ENCODE measurements around the gene NBAS.
"Not testable (repeated sequence)": the region's sequence is repeated elsewhere in the genome, so short reads cannot be mapped to it uniquely, and the experiment has no call there.

Gene NBAS

DNA sequence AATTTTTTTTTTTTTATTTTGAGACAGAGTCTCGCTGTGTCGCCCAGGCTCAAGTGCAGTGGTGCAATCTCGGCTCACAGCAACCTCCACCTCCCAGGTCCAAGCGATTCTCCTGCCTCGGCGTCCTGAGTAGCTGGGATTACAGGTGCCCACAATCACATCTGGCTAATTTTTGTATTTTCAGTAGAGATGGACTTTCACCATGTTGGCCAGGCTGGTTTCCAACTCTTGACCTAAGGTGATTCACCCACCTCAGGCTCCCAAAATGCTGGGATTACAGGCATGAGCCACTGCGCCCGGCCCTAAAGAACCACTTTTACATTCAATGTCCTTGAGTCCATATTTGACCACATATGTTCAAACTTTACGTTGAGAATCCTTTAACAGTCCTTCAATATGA lies 156.6 kb downstream of the NBAS start:
- not testable (repeated sequence) for DNase-seq

DNA sequence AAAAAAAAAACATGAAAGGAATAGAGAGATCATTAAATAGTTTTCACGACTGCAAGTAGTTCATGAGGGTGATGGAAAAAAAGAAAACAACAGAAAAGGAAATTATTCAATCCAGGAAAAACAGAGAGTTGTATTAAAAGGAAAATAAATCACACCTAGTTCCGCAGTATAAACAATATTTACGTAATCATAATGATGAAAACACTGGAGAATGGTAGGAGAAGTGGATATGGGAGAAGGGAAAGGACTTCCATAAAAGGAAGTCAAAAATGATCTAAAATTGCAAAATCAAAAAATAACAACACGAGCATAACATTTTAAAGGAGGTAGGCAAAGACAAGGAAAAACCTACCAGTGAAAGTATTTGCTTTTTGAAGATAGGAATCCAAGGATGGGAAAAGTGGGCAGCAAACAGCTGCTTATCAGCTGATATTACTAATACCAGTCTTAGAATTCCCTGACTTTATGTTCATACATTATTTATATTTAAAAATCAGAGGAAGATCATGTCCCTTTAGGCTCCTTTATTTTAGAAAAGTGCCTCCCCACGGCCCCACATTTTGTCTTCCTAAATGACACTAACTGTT lies 160.8 kb downstream of the NBAS start:
- no peak for DNase-seq

DNA sequence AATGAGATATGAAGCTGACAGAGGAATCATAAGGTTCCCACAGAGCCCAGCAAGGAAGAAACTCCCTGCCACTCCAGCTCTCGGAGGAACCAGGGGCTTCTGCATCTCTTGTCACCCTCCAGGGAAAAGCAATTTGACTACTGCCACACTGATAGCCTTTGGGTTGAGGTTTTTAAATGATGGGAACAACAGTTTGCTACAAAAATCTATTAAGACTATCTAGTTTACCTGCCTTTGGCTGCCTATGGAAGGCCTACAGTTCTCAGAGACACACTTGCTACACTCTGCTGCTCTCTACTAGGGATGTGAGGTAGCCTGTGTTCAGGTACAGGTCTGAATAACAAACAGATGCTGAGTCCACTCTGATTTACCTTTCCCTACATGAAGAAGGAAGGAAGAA lies 161.9 kb downstream of the NBAS start:
- DNase-seq: no peak

DNA sequence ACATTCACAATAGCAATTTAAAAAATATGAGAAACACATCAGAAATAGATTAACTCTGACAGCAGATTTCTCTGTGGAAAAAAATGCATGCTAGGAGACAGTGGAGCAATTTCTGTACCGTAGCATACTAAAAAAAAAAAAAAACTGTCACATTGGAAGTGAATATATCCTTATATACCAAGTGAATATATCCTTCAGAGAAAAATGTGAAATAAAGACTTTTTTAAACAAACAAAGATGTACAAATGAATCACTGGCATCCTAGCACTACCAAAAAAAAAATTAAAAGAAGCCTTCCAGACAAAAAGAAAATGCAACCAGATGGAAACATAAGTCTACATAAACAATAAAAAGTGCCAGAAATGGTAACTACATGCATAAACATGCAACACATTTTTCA lies 169.4 kb downstream of the NBAS start:
- no peak for DNase-seq

DNA sequence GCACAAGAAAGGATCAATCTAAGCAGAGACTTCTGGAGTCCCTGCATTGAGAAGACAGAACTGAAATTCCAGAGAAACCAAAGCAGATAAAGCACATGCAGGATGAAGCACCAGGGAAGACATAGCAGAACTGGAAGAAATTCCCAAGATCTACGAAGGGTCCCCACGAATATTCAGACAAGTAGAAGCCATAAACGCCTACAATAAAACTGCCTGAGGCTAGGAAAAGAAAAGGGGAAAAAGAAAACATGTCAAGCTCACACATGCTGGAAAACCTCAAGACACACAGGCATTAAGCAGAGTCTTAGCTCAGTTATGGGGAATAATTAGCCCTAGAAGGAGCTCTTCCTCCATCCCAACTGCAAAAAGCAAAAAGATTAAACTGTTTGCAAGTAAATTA lies 171.2 kb downstream of the NBAS start:
- DNase-seq: no peak

DNA sequence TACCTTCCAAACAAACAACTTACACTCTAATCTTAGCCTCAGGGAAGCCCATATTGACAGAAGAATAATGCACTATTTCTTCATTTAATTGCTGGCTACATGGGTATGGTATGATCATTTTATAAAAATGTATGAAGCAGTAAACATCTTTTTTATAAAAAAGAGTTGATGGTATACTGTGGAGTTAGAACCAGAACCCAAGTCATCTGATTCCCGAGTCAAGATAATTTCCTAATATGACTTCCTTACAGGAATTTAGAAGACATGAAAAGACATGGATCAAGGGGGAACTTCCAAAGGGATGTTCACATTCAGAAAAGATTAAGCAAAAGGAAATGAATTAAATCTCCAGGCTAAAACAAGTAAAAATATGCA lies 171.8 kb downstream of the NBAS start:
- no peak for DNase-seq

DNA sequence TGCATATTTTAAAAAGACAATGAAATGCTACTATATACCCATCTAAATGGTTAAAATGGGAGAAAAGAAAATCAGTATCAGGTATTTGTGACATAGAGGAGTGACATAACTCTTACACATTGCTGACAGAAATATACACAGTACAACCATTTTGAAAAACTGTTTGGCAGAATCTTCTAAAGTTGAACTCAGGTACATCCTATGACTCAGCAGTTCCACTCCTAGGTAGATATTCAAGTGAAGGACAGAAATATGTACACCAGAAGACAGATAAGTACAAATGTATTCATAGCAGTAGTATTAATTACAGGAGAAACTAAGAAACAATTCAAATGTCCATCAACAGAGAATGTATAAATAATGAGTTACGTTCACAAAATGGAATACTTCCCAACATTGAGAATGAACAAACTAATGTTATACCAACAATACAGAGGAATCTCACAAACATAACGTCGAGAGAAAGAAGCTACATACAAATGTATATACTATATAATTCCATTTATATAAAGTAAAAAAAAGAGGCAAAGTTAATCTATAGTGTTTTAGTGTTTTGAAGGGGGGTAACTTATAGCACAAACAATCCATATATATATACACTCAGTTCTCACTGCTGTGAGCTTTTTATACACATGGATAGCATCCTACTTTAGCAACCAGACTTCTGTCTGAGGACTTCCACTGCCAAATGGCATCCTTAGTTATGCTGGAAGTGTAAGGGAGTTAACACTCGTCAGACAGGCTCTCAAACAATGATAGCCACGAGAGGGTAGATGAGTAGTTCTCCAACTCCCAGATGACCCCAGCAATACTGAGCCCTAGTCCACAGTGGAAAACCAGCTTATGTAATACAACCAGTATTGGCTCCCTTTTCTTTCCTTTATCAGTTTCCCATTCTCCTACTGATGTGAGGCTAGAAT lies 172.5 kb downstream of the NBAS start:
- DNase-seq: no peak

DNA sequence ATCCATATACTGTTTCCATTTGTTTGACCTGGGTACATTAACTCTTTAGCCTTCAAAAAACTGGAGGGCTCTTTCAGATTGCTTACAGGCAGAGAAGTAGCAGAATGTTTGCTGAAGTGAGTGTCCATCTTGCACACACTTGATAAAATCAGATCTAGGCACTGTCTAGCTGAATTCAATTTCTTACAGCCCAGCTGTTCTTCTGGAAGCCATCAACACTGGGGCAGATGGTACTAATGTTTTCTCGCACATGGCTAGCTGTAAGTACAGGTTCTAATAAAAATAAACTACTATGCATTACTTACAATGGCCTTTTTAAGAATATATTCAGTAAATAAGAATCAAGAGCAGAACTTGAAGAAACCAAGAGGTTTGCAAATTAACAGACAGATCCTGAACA lies 175.9 kb downstream of the NBAS start:
- no peak for DNase-seq

DNA sequence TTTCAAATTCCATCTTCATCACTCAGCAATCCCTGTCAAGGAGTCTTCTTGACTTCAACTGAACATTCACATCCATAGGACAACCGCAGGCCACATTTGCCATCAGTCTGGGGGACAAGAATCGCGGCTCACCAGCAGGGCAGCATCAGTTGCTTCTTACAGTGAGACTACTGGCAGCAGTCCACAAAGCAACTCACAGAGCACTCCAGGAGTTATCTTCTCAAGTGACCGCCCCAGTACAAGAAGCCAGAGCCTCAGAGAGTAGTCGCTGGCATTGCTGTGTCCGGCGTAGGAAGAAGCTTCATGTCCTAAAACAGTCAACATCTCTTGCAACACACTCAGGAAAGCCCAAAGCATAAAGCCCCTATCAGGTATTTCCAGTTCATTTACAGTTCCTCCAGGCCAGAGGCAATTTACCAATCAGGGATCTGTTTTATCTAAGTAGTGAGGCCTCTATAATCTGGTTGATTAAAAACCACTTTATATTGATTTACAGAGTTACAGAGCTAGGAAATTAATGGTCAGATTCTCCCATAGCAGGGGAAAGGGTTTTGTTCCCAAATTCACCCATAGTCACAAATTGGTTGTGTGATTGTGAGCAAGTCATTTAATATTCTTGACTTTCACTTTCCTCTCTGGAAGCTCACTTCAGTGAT lies 177.3 kb downstream of the NBAS start:
- no peak for DNase-seq

DNA sequence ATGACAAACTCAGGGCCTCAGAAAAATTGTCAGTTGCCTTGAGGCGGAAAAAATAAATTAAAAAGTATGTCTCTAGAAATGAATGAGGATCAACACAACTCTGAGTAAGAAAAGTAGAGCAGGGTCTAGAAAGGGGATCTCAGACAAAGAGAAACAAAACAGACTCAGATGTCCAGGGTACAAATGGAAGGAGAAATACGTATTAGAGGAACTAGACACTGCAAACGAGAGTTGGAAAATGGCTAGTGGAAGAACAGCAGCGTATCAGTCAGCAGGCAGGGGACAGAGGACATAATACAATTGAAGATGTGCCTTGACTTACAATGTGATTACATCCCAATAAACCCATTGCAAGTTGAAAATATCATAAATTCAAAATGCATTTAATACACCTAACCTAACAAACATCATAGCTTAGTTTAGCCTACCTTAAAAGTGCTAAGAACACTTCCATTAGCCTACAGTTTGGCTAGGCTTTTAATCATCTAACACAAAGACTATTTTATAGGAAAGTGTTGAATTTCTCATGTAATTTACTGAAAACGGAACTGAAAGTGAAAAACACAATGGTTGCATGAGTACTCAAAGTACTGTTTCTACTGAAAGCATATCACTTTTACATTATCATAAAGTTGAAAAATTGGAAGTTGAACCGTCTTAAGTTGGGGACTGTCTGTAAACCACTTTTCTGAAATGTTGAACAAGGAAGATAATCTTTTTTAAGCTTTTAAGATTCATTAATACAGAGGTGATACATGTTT lies 182.8 kb downstream of the NBAS start:
- DNase-seq: no peak

DNA sequence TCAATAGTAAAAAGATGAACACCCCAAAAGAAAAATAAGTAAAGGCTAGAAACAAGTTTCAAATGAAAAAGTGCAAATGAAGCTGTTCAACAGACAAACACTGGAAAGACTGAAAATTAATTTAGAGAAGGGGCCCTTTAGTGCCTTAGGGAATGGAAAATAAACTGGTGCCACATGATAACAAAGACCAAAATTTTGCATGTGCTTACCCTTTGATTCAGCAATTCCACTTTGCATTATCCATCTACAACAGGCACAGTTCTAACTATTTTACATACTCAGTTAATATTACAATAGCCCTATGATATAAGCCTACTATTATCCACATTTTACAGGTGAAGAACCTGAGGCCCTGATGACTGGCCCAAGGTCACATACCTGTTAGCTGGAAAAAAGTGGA lies 183.9 kb downstream of the NBAS start:
- DNase-seq: no peak

DNA sequence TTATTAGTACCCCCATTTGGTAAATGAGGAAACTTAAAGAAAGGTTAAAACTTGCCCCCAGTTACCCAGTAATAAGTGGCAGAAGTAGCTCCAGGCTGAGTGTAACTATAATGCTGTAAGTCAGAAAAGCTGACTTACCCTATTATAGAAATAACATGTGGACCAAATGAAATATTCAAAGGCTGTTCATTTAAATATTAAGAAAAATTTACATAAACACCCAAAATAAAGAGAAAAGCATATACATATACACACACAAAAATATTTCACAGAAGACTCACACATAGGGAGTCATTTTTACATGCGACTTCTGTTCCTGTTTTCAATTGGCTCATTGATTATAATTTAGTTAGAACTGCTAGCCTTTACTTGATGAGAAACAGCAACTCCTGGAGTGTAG lies 189.1 kb downstream of the NBAS start:
- no peak for DNase-seq

DNA sequence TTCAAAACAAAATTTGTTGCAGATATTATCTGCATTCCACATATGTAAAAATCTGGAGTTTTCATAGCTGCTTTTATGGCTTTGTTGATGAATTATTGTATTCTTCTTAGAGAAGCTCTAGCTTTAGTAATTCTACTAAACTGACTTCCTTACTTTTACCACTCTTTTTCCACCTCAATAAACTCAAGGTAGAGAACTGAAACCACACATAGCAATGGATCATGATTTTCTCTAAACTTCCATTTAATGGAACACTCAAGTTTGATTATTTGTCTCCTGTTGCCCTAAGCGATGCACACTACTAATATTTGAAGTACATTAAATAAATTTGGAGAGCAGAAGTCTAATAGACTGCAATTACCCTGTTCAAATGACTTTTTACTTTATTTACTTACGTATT lies 192.0 kb downstream of the NBAS start:
- DNase-seq: no peak

DNA sequence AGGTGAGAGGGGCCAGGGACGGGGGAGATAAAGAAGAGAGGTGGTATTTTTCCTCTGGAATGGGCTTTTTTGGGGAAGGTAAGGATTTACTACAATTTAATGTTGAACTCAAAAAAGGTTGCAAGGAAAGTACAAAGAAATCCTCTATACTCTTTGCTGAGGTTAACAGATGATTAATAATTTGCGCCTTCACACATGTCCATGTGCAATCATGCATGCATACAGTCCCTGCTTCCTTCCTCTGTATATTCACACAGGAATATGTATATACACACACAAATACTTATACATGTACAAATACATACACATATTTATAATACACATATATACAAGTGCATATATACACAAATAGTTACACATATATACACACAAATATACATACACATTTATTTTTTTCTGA lies 193.4 kb downstream of the NBAS start:
- no peak for DNase-seq

DNA sequence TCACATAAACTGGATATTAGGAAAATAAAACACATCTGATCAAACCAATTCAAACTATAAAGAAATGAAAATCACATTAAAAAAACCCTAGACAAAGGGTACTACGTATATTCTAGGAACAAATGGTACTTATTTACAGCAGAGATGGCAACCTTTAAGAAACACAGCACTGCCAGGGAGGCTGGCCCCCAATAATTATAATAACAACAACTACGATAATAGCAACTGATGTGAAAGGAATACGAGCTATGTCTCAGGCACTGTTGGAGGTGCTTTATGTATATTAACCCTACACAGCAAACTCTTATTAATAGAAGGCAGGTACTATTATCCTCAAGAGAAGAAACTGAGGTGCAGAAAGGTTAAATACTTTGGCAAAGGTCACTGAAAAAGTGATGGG lies 193.9 kb downstream of the NBAS start:
- DNase-seq: no peak

DNA sequence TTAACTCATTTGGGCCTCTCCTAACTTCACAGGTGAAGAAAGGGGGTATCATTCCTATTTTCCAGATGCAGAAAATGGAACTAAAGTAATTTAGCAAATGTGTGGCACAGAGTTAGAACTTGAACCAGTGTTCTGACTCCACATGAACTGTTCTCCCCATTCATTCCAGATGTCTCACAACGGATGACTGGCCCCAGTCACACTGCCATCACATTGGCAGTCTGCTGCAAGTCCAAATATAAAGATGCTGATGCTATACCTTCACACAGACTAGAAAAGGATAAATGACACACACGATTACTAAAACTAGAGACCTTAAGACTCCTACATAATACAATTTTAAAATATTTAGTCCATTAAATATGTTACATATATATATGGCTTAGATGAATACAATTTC lies 195.7 kb downstream of the NBAS start:
- DNase-seq: no peak

DNA sequence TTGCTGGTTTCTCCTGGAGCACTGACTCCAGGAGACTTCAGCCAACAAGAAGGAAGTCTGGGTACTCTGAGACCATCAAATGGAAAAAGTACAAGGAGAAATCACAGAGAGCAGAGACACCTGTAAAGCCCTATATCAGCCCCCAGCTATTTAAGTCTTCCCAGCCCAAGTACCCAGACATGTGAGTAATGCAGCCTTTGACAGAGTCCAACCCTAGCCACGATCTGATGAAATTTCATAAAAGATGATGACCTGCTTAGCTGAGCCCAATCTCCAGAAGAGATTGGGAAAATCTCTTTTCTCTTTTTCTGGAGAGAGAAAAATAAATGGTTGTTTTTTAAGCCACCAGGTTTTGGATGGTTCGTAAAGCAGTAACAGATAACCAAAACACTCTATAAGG lies 196.6 kb downstream of the NBAS start:
- DNase-seq: no peak

DNA sequence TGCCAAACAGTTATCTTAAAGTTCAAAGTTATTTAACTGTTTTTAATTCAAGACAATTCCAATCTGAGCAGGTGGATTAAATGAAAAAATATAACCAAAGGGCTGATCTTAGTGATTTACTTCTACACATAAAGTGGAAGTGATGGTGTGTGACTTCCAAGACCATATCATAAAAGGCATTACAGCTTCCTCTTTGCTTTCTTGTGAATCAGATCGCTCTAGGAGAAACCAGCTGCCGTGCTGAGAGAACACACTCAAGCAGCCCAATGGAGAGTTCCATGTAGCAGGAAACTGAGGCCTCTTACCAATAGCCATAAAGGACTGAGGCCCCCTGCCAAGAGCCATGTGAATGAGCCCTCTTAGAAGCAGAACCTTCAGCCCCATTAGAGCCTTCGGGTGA lies 197.4 kb downstream of the NBAS start:
- DNase-seq: no peak

DNA sequence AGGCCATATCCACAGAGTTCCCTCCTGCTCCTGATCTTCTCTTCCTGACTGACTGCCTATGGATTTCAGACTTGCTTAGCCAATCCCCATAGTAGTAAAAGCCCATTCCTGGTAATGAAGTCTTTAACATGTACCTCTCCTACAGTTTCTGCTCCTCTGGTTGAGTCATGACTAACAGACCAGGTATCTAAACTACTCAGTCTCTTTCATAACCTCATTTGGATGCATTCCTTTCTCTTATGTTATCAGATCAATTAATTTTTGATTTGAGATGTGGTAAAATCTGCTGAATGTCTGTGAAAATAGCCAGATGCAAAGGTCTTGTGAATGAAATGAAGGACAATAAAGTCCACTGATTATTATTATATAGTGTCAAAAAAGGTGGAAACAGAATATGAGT lies 198.0 kb downstream of the NBAS start:
- DNase-seq: no peak

DNA sequence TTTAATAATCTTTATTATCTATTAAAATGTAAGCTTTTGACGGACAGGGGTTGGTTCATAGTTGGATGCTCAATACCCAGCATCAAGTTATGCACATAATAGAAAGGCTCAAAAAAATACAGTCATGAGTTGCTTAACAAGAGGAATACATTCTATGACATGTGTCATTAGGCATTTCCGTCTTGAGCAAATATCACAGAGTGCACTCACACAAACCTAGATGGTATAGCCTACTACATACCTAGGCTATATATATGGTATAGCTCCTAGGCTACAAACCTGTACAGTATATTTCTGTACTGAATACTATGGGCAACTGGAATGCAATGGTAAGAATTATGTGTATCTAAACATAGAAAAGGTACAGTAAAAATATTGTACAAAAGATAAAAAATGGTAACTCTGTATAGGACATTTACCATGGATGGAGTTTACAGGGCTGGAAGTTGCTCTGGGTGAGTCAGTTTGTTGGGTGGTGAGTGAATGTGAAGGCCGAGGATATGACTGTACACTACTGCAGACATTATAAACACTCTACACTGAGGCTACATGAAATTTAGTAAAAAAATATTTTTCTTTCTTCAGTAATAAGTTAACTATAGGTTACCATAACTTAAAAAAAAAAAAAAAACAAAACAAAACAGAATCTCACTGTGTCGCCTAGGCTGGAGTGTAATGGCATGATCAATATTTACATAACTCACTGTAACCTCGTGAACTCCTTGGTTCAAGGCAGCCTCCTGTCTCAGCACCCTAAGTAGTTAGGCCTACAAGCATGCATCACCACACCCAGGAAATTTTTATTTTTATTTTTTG lies 201.2 kb downstream of the NBAS start:
- DNase-seq: no peak

DNA sequence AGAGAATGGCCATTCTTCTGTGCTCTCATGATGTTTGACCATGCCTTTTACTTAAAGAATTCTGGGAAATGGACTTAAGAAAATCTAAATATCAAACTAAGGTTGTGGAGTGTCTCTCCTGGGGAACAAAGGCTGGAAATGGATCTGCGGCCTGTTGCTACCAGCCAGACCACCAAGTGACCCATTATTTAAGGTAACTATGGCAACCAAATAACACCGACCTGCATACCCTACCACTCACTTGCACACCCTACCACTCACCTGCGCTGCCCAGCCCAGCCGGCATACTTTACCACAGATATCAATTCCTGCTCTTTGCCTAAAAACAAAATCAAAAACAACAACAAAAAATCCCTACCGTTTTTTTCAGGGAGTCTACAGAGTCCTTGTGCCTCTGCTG lies 203.2 kb downstream of the NBAS start:
- DNase-seq: no peak

DNA sequence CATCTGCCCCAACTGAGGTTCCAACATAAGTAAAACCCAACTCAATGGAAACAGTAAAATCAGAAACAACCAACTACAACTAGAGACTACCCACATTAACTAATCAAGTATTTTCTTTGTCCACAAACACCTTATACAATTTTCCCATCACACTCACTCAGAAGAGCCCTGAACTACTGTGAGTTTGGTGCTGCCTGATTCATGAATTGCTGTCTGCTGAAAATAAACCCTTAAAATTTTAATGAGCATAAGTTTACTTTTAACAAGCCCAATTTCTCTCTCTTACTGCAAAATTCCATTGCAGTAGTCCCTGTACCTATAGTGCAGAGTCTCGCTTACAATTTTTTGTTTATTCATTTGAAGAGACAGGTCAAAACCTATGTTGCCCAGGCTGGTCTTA lies 203.9 kb downstream of the NBAS start:
- no peak for DNase-seq

DNA sequence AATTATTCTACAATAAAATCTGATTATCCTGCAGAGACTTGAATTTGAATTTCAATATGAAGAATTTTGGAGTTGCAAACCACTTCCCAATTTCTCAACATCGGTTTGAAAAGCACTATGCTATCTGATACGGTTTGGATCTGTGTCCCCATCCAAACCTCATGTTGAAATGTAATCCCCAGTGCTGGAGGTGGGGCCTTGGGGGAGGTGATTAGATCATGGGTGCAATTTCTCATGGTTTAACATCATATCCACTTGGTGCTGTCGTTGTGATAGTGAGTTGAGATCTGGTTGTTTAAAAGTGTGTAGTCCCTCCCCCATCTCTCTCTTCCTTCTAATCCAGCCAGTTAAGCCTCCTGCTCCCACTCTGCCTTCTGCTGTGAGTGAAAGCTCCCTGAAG lies 205.7 kb downstream of the NBAS start:
- DNase-seq: no peak
